Sigmoid colon (tissue), 7 donors: ENCODE measurements around the gene RNASE13. TPM values are rescaled to one million over a fixed set of nuclear protein-coding genes. Genes with fewer than 3 reads are reported as not detected.

Experiments used
- DNase-seq: peaks from one replicate; pipeline ENCODE4 v3.0.0-alpha.2; 2019
- H3K27ac ChIP-seq, 4 donors: fragments of 200-600 bp; sonication (generic); one replicate each; pipeline ENCODE4 v1.5.1; 2016 to 2019; ENCODE audit warnings: mild to moderate bottlenecking in 1 of 4
- H3K27me3 ChIP-seq, 3 donors: fragments of 200-600 bp; sonication (generic); one replicate each; pipeline ENCODE4 v1.5.1; 2019; ENCODE audit warnings: mild to moderate bottlenecking in 1 of 3
- H3K36me3 ChIP-seq, 4 donors: fragments of 200-600 bp; sonication (generic); one replicate each; pipeline ENCODE4 v1.5.1; 2016 to 2019
- H3K4me1 ChIP-seq, 4 donors: fragments of 200-600 bp; sonication (generic); one replicate each; pipeline ENCODE4 v1.5.1; 2017 to 2019
- H3K4me3 ChIP-seq, 4 donors: fragments of 200-600 bp; sonication (generic); one replicate each; pipeline ENCODE4 v1.5.1; 2017 to 2019; ENCODE audit warnings: mild to moderate bottlenecking in 2 of 4, moderate library complexity in 1 of 4
- H3K9me3 ChIP-seq, 4 donors: fragments of 200-600 bp in 3 of 4; sonication (generic) in 3 of 4; one replicate each; pipeline versions ENCODE4 v1.5.1 to v1.6.1; 2013 to 2019
- CTCF ChIP-seq, 4 experiments: fragments of 450-650 bp in 3 of 4; fragments of 200-600 bp in 1 of 4; IDR thresholded peaks; one replicate each; pipeline ENCODE4 v1.5.1; 2016 to 2019; ENCODE audit warnings: antibody characterized with exemption in 4 of 4, mild to moderate bottlenecking in 3 of 4, moderate library complexity in 2 of 4
- EP300 ChIP-seq, 4 donors: sonication (generic); formaldehyde crosslinking; IDR thresholded peaks; one replicate each; pipeline ENCODE4 v1.6.1; 2017; ENCODE audit warnings: antibody characterized with exemption in 4 of 4
- POLR2A ChIP-seq, 2 donors: fragments of 450-650 bp; IDR thresholded peaks; one replicate each; pipeline ENCODE4 v1.6.1; 2016; ENCODE audit warnings: antibody characterized with exemption in 2 of 2, mild to moderate bottlenecking in 2 of 2, moderate library complexity in 2 of 2
- POLR2AphosphoS5 ChIP-seq, 4 donors: sonication (generic); formaldehyde crosslinking; IDR thresholded peaks; one replicate each; pipeline ENCODE4 v1.6.1; 2017; ENCODE audit warnings: antibody characterized with exemption in 4 of 4
- WGBS, 2 donors: extraction: QIAGEN DNeasy Blood & Tissue Kit; methylation state at CpG; one replicate each; pipeline ENCODE4 v1.1.7; 2013; 5-methylcytosine and 5-hydroxymethylcytosine counted together
- intact Hi-C: fragments of 100-400 bp; cut with DNase I; formaldehyde crosslinking; loops from one replicate; pipeline ENCODE4 v1.15.1; 2023
- polyA plus RNA-seq, 3 donors: library from polyadenylated mRNA; stranded (reverse); fragments of 200-250 nt; gene quantifications; one replicate each; pipeline ENCODE4 v1.2.3, GENCODE V29; 2013
- total RNA-seq, 4 donors: library from RNA; depleted of rRNA; stranded (reverse); fragments of >200 nt; gene quantifications; one replicate each; pipeline ENCODE4 v1.1.0, GENCODE V29; 2016
- donor health status: healthy with polysubstance abuse.
- donor health status: Bipolar disorder and iron deficiency.
- donor health status: healthy.

RNASE13 gene
- total and polyA plus RNA-seq, 7 donors = not detected

- intact Hi-C loops = loop anchor here (10.0 kb wide), 1 partner anchor 58 kb away; no protein-coding TSS in a partner anchor
- no peaks in the 10 kb centered on the region for H3K4me1 ChIP-seq
- H3K27ac ChIP-seq = no peak overlapping the region
- no peak for TF ChIP-seq EP300 (IDR thresholded peaks at IDR 0.05)
- TF ChIP-seq POLR2A (IDR thresholded peaks at IDR 0.05) = no peak
- TF ChIP-seq POLR2AphosphoS5 (IDR thresholded peaks at IDR 0.05) = no peak
- TF ChIP-seq CTCF (IDR thresholded peaks at IDR 0.05) = no peak
- no peaks in the 10 kb centered on the region for H3K9me3 ChIP-seq
- WGBS, 2 donors = 47 to 77% methylated on average over 10 of the region's 10 CpGs
- no peak for DNase-seq
- H3K4me3 ChIP-seq = no peak overlapping the region
- H3K36me3 ChIP-seq = no peaks in the 10 kb centered on the region
- no peaks in the 10 kb centered on the region for H3K27me3 ChIP-seq
Observed at GRCh38 chr14:21056520-21057163, 22.0 kb upstream of the RNASE13 start.

GRCh38 chr14:21055432-21056117, 21.0 kb upstream of the RNASE13 start:
- intact Hi-C loops = loop anchor here (10.0 kb wide), 1 partner anchor 59 kb away; no protein-coding TSS in a partner anchor
- TF ChIP-seq POLR2A (IDR thresholded peaks at IDR 0.05) = no peak
- no peak for TF ChIP-seq POLR2AphosphoS5 (IDR thresholded peaks at IDR 0.05)
- no peak for TF ChIP-seq CTCF (IDR thresholded peaks at IDR 0.05)
- no peak for TF ChIP-seq EP300 (IDR thresholded peaks at IDR 0.05)
- Histone ChIP-seq H3K27ac (no peak overlapping the region), H3K27me3 (no peaks in the 10 kb centered on the region), H3K4me1 (no peaks in the 10 kb centered on the region), H3K4me3 (no peak overlapping the region), H3K36me3 (no peaks in the 10 kb centered on the region), H3K9me3 (no peaks in the 10 kb centered on the region)
- no peak for DNase-seq
- WGBS, 2 donors = 14 to 58% methylated on average over 5 of the region's 5 CpGs

GRCh38 chr14:21054768-21055145, 20.1 kb upstream of the RNASE13 start:
- H3K36me3 ChIP-seq = no peaks in the 10 kb centered on the region
- no peaks in the 10 kb centered on the region for H3K27me3 ChIP-seq
- intact Hi-C loops = loop anchor here (10.0 kb wide), 1 partner anchor 60 kb away; no protein-coding TSS in a partner anchor
- H3K4me3 ChIP-seq = no peak overlapping the region
- 22 to 58% methylated on average over 4 of the region's 4 CpGs for WGBS, 2 donors
- H3K4me1 ChIP-seq = no peaks in the 10 kb centered on the region
- H3K9me3 ChIP-seq = no peaks in the 10 kb centered on the region
- TF ChIP-seq CTCF (IDR thresholded peaks at IDR 0.05) (no peak), POLR2AphosphoS5 (IDR thresholded peaks at IDR 0.05) (no peak), POLR2A (IDR thresholded peaks at IDR 0.05) (no peak), EP300 (IDR thresholded peaks at IDR 0.05) (no peak)
- H3K27ac ChIP-seq = no peak overlapping the region
- DNase-seq = no peak

GRCh38 chr14:21054123-21054767, 19.6 kb upstream of the RNASE13 start:
- Histone ChIP-seq H3K27me3 (no peaks in the 10 kb centered on the region), H3K36me3 (no peaks in the 10 kb centered on the region), H3K4me3 (no peak overlapping the region), H3K27ac (no peak overlapping the region), H3K9me3 (no peaks in the 10 kb centered on the region), H3K4me1 (no peaks in the 10 kb centered on the region)
- no peak for TF ChIP-seq EP300 (IDR thresholded peaks at IDR 0.05)
- TF ChIP-seq POLR2AphosphoS5 (IDR thresholded peaks at IDR 0.05) = no peak
- TF ChIP-seq CTCF (IDR thresholded peaks at IDR 0.05) = no peak
- no peak for TF ChIP-seq POLR2A (IDR thresholded peaks at IDR 0.05)
- no peak for DNase-seq
- WGBS, 2 donors = 17 to 56% methylated on average over 3 of the region's 3 CpGs
- intact Hi-C loops = loop anchor here (10.0 kb wide), 1 partner anchor 61 kb away; no protein-coding TSS in a partner anchor
